K562 (cell line): ENCODE results near the gene TSGA10IP. TPM values are rescaled to one million over a fixed set of nuclear protein-coding genes. Genes with fewer than 3 reads are reported as not detected.

ENCODE experiments used
- ATAC-seq: fragments of 200-7000 bp; cut with Tn5 transposase; 3 replicates; pipeline ENCODE4 v1.9.1; 2020; ENCODE audit warnings: moderate library complexity
- BruUV-seq: library from RNA; stranded (reverse); fragments of 400-500 nt; replicated peaks from 2 replicates; lab custom pipeline; 2021; lab: Mats Ljungman, UMichigan
- CTCF ChIA-PET: fragments of 300-600 bp; formaldehyde crosslinking; extraction: SDS; loops from one replicate; lab custom pipeline; 2021; ENCODE audit warnings: low intra/inter-chr PET ratio; lab: Yijun Ruan, JAX
- POLR2A ChIA-PET: fragments of 300-600, 350-650 bp; sonication (Branson Sonifier 250); formaldehyde crosslinking; extraction: SDS; loops from one replicate; lab custom pipeline; 2021; ENCODE audit warnings: antibody characterized with exemption, inconsistent platforms; lab: Yijun Ruan, JAX
- DNase-seq, 4 experiments: peaks; one replicate each; pipeline versions ENCODE4 v3.0.0 to v3.0.0-alpha.2; 2011 to 2018; ENCODE audit warnings: low spot score in 3 of 4, mixed read lengths in 3 of 4; ENCODE audit errors: extremely low read depth in 1 of 4
- FAIRE-seq: peaks from 2 replicates; lab custom pipeline; 2011; peaks lifted over from hg19 to GRCh38; lab: Jason Lieb, UNC
- H2AFZ ChIP-seq: 2 replicates; pipeline ENCODE4 v1.6.0; 2011; ENCODE audit warnings: low read depth, low read length, control low read depth, inconsistent platforms
- H3K27ac ChIP-seq: fragments of 200-600 bp; 3 replicates; pipeline ENCODE4 v1.8.0; 2011; ENCODE audit warnings: low read depth, mild to moderate bottlenecking, control low read depth, inconsistent platforms, low read length, moderate library complexity, mixed read lengths; ENCODE audit errors: extremely low read depth
- H3K27me3 ChIP-seq, 2 experiments: fragments of 300-600 bp in 1 of 2; 2 replicates in 1 of 2; 3 replicates in 1 of 2; pipeline versions ENCODE4 v1.6.0 to v1.8.0; 2011; ENCODE audit warnings: inconsistent platforms in 2 of 2, low read length in 2 of 2, mild to moderate bottlenecking in 1 of 2, mixed read lengths in 1 of 2, moderate library complexity in 1 of 2; ENCODE audit not compliant: control insufficient read depth in 2 of 2, insufficient read depth in 2 of 2
- H3K36me3 ChIP-seq: fragments of 300-600 bp; 3 replicates; pipeline ENCODE4 v1.8.0; 2011; ENCODE audit warnings: mild to moderate bottlenecking, low read length, inconsistent platforms; ENCODE audit not compliant: control insufficient read depth, insufficient read depth
- H3K4me1 ChIP-seq, 2 experiments: fragments of 200-600 bp in 1 of 2; replicated peaks in 1 of 2; 2 replicates in 1 of 2; 3 replicates in 1 of 2; pipeline versions ENCODE4 v1.5.1 to v1.8.0; 2011; ENCODE audit warnings: inconsistent platforms in 2 of 2, low read length in 2 of 2, mild to moderate bottlenecking in 1 of 2, mixed read lengths in 1 of 2, moderate library complexity in 1 of 2; ENCODE audit not compliant: control insufficient read depth in 2 of 2, insufficient read depth in 2 of 2
- H3K4me2 ChIP-seq: 2 replicates; pipeline ENCODE4 v1.6.1; 2011; ENCODE audit warnings: low read length, control low read depth, inconsistent platforms, mixed read lengths; ENCODE audit not compliant: insufficient read depth
- H3K4me3 ChIP-seq: fragments of 200-600 bp; sonication (generic), shearing (Covaris generic); 2 replicates; pipeline ENCODE4 v1.5.1; 2016; ENCODE audit warnings: control low read depth, inconsistent platforms
- H3K79me2 ChIP-seq: fragments of 200-600 bp; 3 replicates; pipeline ENCODE4 v1.8.0; 2011; ENCODE audit warnings: low read length, inconsistent platforms; ENCODE audit not compliant: control insufficient read depth, insufficient read depth
- H3K9ac ChIP-seq, 2 experiments: 2 replicates each; pipeline versions ENCODE4 v1.6.0 to v1.6.1; 2011; ENCODE audit warnings: low read depth in 2 of 2, low read length in 2 of 2, control low read depth in 1 of 2, inconsistent platforms in 1 of 2, mild to moderate bottlenecking in 1 of 2, mixed read lengths in 1 of 2; ENCODE audit not compliant: insufficient read depth in 1 of 2
- H3K9me1 ChIP-seq: one replicate; pipeline ENCODE4 v1.6.0; 2011; ENCODE audit warnings: inconsistent platforms, mild to moderate bottlenecking, low read length, moderate library complexity; ENCODE audit not compliant: control insufficient read depth, insufficient read depth
- H3K9me3 ChIP-seq: replicated peaks from 2 replicates; pipeline ENCODE4 v1.5.1; 2011; ENCODE audit warnings: low read depth, low read length, inconsistent platforms; ENCODE audit not compliant: control insufficient read depth, insufficient read depth
- H4K20me1 ChIP-seq: replicated peaks from 2 replicates; pipeline ENCODE4 v1.6.1; 2011; ENCODE audit warnings: low read length, inconsistent platforms, mixed read lengths; ENCODE audit not compliant: control insufficient read depth, insufficient read depth
- CCNT2 ChIP-seq: IDR thresholded peaks from 2 replicates; pipeline ENCODE4 v1.6.1; 2011; ENCODE audit warnings: borderline replicate concordance, low read depth, mild to moderate bottlenecking, moderate library complexity, mixed read lengths, low read length; ENCODE audit not compliant: insufficient read length; ENCODE audit errors: extremely low read depth
- EP300 ChIP-seq: IDR thresholded peaks from 2 replicates; pipeline ENCODE4 v1.6.1; 2012; ENCODE audit warnings: low read length, improper control_type of control experiment
- ETV1 ChIP-seq: fragments of 450-650 bp; conservative IDR thresholded peaks from 2 replicates; pipeline ENCODE4 v1.6.1; 2016; ENCODE audit warnings: missing genetic modification characterization, control low read depth, low read depth, missing compliant biosample characterization
- FOXM1 ChIP-seq, 2 experiments: fragments of 450-650 bp in 1 of 2; sonication (generic) in 1 of 2; formaldehyde crosslinking in 1 of 2; IDR thresholded peaks; 2 replicates each; pipeline versions ENCODE4 v1.6.1 to v1.9.0; 2017 to 2022; ENCODE audit warnings: low read depth in 2 of 2, mild to moderate bottlenecking in 2 of 2, missing genetic modification reagents in 1 of 2, moderate library complexity in 1 of 2
- HDAC1 ChIP-seq, 2 experiments: fragments of 450-650 bp; IDR thresholded peaks; 2 replicates each; pipeline ENCODE4 v1.6.1; 2016 to 2017; ENCODE audit warnings: inconsistent platforms in 1 of 2, mild to moderate bottlenecking in 1 of 2, moderate library complexity in 1 of 2
- HLTF ChIP-seq: fragments of 450-650 bp; IDR thresholded peaks from 2 replicates; pipeline ENCODE4 v1.6.1; 2016
- MECOM ChIP-seq: fragments of 250-450 bp; sonication (Bioruptor Pico); IDR thresholded peaks from 2 replicates; pipeline ENCODE4 v1.8.0; 2022; ENCODE audit warnings: inconsistent platforms
- NCOR1 ChIP-seq: fragments of 450-650 bp; IDR thresholded peaks from 2 replicates; pipeline ENCODE4 v1.6.1; 2016; ENCODE audit warnings: mild to moderate bottlenecking, moderate library complexity
- PHB ChIP-seq: fragments of 250-450 bp; sonication (Bioruptor Pico); IDR thresholded peaks from 2 replicates; pipeline ENCODE4 v1.5.0; 2021
- POLR2AphosphoS5 ChIP-seq: IDR thresholded peaks from 2 replicates; pipeline ENCODE4 v1.6.1; 2011; ENCODE audit warnings: mild to moderate bottlenecking, low read depth, low read length, moderate library complexity; ENCODE audit not compliant: control insufficient read depth, insufficient read depth
- STAT5A ChIP-seq: IDR thresholded peaks from 2 replicates; pipeline ENCODE4 v1.6.1; 2012; ENCODE audit warnings: low read length, inconsistent platforms, borderline replicate concordance
- TAF1 ChIP-seq: IDR thresholded peaks from 2 replicates; pipeline ENCODE4 v1.6.1; 2011; ENCODE audit warnings: mild to moderate bottlenecking, low read length, moderate library complexity; ENCODE audit not compliant: insufficient read depth, control insufficient read depth, severe bottlenecking; ENCODE audit errors: extremely low read depth
- TGIF2 ChIP-seq: sonication (generic); formaldehyde crosslinking; IDR thresholded peaks from 2 replicates; pipeline ENCODE4 v1.8.1; 2022; ENCODE audit warnings: mild to moderate bottlenecking, missing genetic modification reagents, moderate library complexity
- ZNF165 ChIP-seq: fragments of 250-450 bp; sonication (Bioruptor Pico); IDR thresholded peaks from 2 replicates; pipeline ENCODE4 v1.4.0; 2020; ENCODE audit warnings: borderline replicate concordance
- ZNF717 ChIP-seq: fragments of 250-450 bp; sonication (Bioruptor Pico); IDR thresholded peaks from 2 replicates; pipeline ENCODE4 v1.5.0; 2021
- ZNF766 ChIP-seq: fragments of 200-800 bp; sonication (Bioruptor generic); conservative IDR thresholded peaks from 2 replicates; pipeline ENCODE4 v1.6.1; 2016; ENCODE audit warnings: missing genetic modification characterization, missing compliant biosample characterization
- WGBS: fragments of 100-300 bp; shearing (Covaris generic); methylation state at CpG from one replicate; pipeline ENCODE4 v1.1.6; 2016; ENCODE audit warnings: low coverage, mixed read lengths; ENCODE audit not compliant: insufficient coverage; ENCODE audit errors: missing lambda C conversion rate; 5-methylcytosine and 5-hydroxymethylcytosine counted together
- in situ Hi-C: fragments of 300-500 bp; cut with MboI; formaldehyde crosslinking; loops from 4 replicates; pipeline ENCODE4 v1.15.0; 2018; ENCODE audit warnings: inconsistent platforms, mixed read lengths
- intact Hi-C: fragments of 100-400 bp; cut with micrococcal nuclease; formaldehyde crosslinking; loops from 2 replicates; pipeline ENCODE4 v1.14.2; 2022
- polyA plus RNA-seq, 8 experiments: library from polyadenylated mRNA; depleted of rRNA in 4 of 8; stranded (reverse) in 5 of 8; unstranded in 3 of 8; fragments of >200 nt; fragmentation: Nextera tagmentation in 2 of 8; fragmentation: Illumina TruSeq in 1 of 8; extraction: Ambion mirVana in 2 of 8; extraction: Trizol in 1 of 8; gene quantifications; 2 replicates each; pipeline versions ENCODE4 v1.2.1 to v1.2.3, GENCODE V29; 2011 to 2014; ENCODE audit warnings: inconsistent platforms in 1 of 8, missing spikeins in 1 of 8
- total RNA-seq, 7 experiments: library from RNA; depleted of rRNA in 6 of 7; stranded (reverse); fragments of >200 nt in 6 of 7; fragmentation: Illumina TruSeq in 2 of 7; extraction: Trizol in 2 of 7; gene quantifications; 2 replicates each; pipeline versions ENCODE4 v1.2.1 to v1.2.3, GENCODE V29; 2011 to 2021; ENCODE audit warnings: low replicate concordance in 1 of 7
- TF ChIP-seq, protein P1 (sequence below): fragments of 250-450 bp; sonication (Bioruptor Pico); IDR thresholded peaks from 2 replicates; pipeline ENCODE4 v1.5.0; 2020; ENCODE audit warnings: mild to moderate bottlenecking
- TF ChIP-seq, protein P2 (sequence below): sonication (generic); formaldehyde crosslinking; IDR thresholded peaks from 2 replicates; pipeline ENCODE4 v1.8.0; 2022; ENCODE audit warnings: mild to moderate bottlenecking, missing genetic modification reagents
- TF ChIP-seq, protein P3 (sequence below): fragments of 250-450 bp; sonication (Bioruptor Pico); IDR thresholded peaks from 2 replicates; pipeline ENCODE4 v1.8.0; 2021; ENCODE audit warnings: moderate library complexity, mild to moderate bottlenecking, inconsistent platforms

The TSGA10IP gene
- total and polyA plus RNA-seq, 9 of the 15 experiments (the other 6 are each of a cell fraction or from before 2014, with no cell fraction given): not detected

DNA sequence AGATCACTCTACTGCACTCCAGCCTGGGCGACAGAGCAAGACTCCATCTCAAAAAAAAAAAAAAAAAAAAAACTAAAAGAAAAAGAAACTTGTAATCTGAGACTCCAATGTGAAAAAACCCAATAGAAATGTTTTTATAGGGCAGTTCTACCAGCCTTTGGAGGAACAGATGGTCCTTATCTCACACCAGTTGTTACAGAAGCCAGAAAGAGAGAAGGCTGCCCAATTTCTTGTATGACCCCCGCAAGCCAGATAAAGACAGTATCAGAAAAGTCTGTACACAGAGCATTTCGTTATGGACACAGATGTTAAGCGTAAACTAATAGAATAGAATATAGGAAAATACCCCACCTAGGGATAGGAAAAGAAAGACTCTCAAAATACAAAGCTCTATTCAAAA, 11.3 kb upstream of the TSGA10IP start:
- Histone ChIP-seq H3K4me2 (no peak overlapping the region), H2AFZ (no peak overlapping the region), H3K27me3 (no peaks in the 10 kb centered on the region), H3K4me3 (no peak overlapping the region), H3K9me3 (no peaks in the 10 kb centered on the region), H4K20me1 (no peaks in the 10 kb centered on the region), H3K79me2 (no peaks in the 10 kb centered on the region), H3K36me3 (no peaks in the 10 kb centered on the region), H3K27ac (no peak overlapping the region), H3K9me1 (no peaks in the 10 kb centered on the region), H3K4me1 (peaks cover 15 to 34% of the 10 kb centered on the region in 2 experiments; a peak in 4 of 5 replicates), H3K9ac (no peak overlapping the region)
- ATAC-seq (peak; percentile 47; the same call in 2 of the 3 replicates), FAIRE-seq (no peak), DNase-seq (peak; percentile 41 to 70 (median 56))
- 15% methylated on average over 3 of the region's 4 CpGs for WGBS
- no TSS peak for BruUV-seq
- CTCF ChIA-PET: interaction anchor here (0.6 kb wide), 1 partner anchor 1698 kb away, joined by 3 read pairs; no protein-coding TSS in a partner anchor
- POLR2A ChIA-PET: interaction anchor here (1.2 kb wide), 1 partner anchor 40 kb away, joined by 5 read pairs; no protein-coding TSS in a partner anchor
- in situ Hi-C loops (no loop called here), intact Hi-C loops (no loop called here)
- TF ChIP-seq ZNF717: no peak
- no peak for TF ChIP-seq TAF1
- TF ChIP-seq CCNT2: no peak
- peak; percentile 86 for TF ChIP-seq NCOR1
- TF ChIP-seq ZNF766 (CRISPR knock-in tag): no peak
- peak; percentile 82; the same call in 1 of the 2 replicates for TF ChIP-seq POLR2AphosphoS5
- TF ChIP-seq, protein P1, sequence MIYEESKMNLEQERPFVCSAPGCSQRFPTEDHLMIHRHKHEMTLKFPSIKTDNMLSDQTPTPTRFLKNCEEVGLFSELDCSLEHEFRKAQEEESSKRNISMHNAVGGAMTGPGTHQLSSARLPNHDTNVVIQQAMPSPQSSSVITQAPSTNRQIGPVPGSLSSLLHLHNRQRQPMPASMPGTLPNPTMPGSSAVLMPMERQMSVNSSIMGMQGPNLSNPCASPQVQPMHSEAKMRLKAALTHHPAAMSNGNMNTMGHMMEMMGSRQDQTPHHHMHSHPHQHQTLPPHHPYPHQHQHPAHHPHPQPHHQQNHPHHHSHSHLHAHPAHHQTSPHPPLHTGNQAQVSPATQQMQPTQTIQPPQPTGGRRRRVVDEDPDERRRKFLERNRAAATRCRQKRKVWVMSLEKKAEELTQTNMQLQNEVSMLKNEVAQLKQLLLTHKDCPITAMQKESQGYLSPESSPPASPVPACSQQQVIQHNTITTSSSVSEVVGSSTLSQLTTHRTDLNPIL: no peak
- TF ChIP-seq EP300: peak; percentile 38; the same call in 1 of the 2 replicates
- peak; percentile 58; the same call in 1 of the 2 replicates for TF ChIP-seq FOXM1 (IDR thresholded peaks at IDR 0.05; ENCODE audit: low read depth)
- no peak for TF ChIP-seq FOXM1 (CRISPR knock-in tag; IDR thresholded peaks at IDR 0.05; ENCODE audit: low read depth)
- TF ChIP-seq HDAC1 (IDR thresholded peaks at IDR 0.05): no peak; a peak in 1 of 4 replicates
- peak; percentile 40; the same call in 1 of the 2 replicates for TF ChIP-seq STAT5A
- TF ChIP-seq ZNF165: no peak
- TF ChIP-seq, protein P2, sequence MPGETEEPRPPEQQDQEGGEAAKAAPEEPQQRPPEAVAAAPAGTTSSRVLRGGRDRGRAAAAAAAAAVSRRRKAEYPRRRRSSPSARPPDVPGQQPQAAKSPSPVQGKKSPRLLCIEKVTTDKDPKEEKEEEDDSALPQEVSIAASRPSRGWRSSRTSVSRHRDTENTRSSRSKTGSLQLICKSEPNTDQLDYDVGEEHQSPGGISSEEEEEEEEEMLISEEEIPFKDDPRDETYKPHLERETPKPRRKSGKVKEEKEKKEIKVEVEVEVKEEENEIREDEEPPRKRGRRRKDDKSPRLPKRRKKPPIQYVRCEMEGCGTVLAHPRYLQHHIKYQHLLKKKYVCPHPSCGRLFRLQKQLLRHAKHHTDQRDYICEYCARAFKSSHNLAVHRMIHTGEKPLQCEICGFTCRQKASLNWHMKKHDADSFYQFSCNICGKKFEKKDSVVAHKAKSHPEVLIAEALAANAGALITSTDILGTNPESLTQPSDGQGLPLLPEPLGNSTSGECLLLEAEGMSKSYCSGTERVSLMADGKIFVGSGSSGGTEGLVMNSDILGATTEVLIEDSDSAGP (CRISPR knock-in tag): no peak
- TF ChIP-seq PHB (CRISPR knock-in tag): no peak
- TF ChIP-seq, protein P3, sequence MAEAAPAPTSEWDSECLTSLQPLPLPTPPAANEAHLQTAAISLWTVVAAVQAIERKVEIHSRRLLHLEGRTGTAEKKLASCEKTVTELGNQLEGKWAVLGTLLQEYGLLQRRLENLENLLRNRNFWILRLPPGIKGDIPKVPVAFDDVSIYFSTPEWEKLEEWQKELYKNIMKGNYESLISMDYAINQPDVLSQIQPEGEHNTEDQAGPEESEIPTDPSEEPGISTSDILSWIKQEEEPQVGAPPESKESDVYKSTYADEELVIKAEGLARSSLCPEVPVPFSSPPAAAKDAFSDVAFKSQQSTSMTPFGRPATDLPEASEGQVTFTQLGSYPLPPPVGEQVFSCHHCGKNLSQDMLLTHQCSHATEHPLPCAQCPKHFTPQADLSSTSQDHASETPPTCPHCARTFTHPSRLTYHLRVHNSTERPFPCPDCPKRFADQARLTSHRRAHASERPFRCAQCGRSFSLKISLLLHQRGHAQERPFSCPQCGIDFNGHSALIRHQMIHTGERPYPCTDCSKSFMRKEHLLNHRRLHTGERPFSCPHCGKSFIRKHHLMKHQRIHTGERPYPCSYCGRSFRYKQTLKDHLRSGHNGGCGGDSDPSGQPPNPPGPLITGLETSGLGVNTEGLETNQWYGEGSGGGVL (CRISPR knock-in tag): no peak
- TF ChIP-seq MECOM: no peak
- no peak for TF ChIP-seq TGIF2 (CRISPR knock-in tag)
- no peak for TF ChIP-seq ETV1
- TF ChIP-seq HLTF: no peak
